ENCODE results near the gene C16orf92.

- TF ChIP-seq ZFP3 (CRISPR knock-in tag; IDR thresholded peaks at IDR 0.05) (no peak), POU6F1 (CRISPR knock-in tag; IDR thresholded peaks at IDR 0.05; ENCODE audit: borderline replicate concordance, low read depth) (no peak), CREB5 (CRISPR knock-in tag; IDR thresholded peaks at IDR 0.05; ENCODE audit: low read depth) (no peak), ISL1 (CRISPR knock-in tag; IDR thresholded peaks at IDR 0.05) (no peak), PPARA (CRISPR knock-in tag; IDR thresholded peaks at IDR 0.05; ENCODE audit: borderline replicate concordance) (no peak), BACH2 (CRISPR knock-in tag; IDR thresholded peaks at IDR 0.05; ENCODE audit: borderline replicate concordance) (no peak)
Observed at GRCh38 chr16:29990883-29991570, 32.0 kb upstream of the C16orf92 start.
